Keratinocyte (primary cell): ENCODE measurements around the gene CISD1. TPM values are rescaled to one million over a fixed set of nuclear protein-coding genes. Genes with fewer than 3 reads are reported as not detected.

Source experiments
- DNase-seq: peaks from one replicate; pipeline ENCODE4 v3.0.0-alpha.2; 2011; ENCODE audit warnings: low read depth, missing footprints, low spot score
- FAIRE-seq: peaks from 2 replicates; lab custom pipeline; 2011; peaks lifted over from hg19 to GRCh38; lab: Jason Lieb, UNC
- H2AFZ ChIP-seq: 2 replicates; pipeline ENCODE4 v1.6.0; 2012; ENCODE audit warnings: low read length, control low read depth, inconsistent platforms; ENCODE audit not compliant: control insufficient read depth
- H3K27ac ChIP-seq: 2 replicates; pipeline ENCODE4 v1.5.1; 2011; ENCODE audit warnings: low read length; ENCODE audit not compliant: control insufficient read depth, insufficient read depth
- H3K27me3 ChIP-seq: 3 replicates; pipeline ENCODE4 v1.6.0; 2011; ENCODE audit warnings: low read length; ENCODE audit not compliant: control insufficient read depth, insufficient read depth; ENCODE audit errors: extremely low read depth
- H3K36me3 ChIP-seq, 2 experiments: 2 replicates in 1 of 2; 3 replicates in 1 of 2; pipeline ENCODE4 v1.5.1; 2011; ENCODE audit warnings: low read length in 2 of 2, mild to moderate bottlenecking in 1 of 2; ENCODE audit not compliant: control insufficient read depth in 2 of 2, insufficient read depth in 2 of 2; ENCODE audit errors: extremely low read depth in 1 of 2
- H3K4me1 ChIP-seq: 3 replicates; pipeline ENCODE4 v1.5.1; 2011; ENCODE audit warnings: low read length; ENCODE audit not compliant: control insufficient read depth, insufficient read depth; ENCODE audit errors: extremely low read depth
- H3K4me2 ChIP-seq: 3 replicates; pipeline ENCODE4 v1.6.0; 2011; ENCODE audit warnings: low read depth, low read length; ENCODE audit not compliant: control insufficient read depth, insufficient read depth; ENCODE audit errors: extremely low read depth
- H3K4me3 ChIP-seq, 3 experiments: fragments of 200-600 bp in 1 of 3; sonication (generic) in 1 of 3; 2 replicates in 2 of 3; 3 replicates in 1 of 3; pipeline ENCODE4 v1.5.1; 2011 to 2016; ENCODE audit warnings: low read length in 3 of 3, mild to moderate bottlenecking in 3 of 3, control low read depth in 2 of 3, inconsistent platforms in 1 of 3, low read depth in 1 of 3, mixed read lengths in 1 of 3, mixed run types in 1 of 3, moderate library complexity in 1 of 3; ENCODE audit not compliant: control insufficient read depth in 2 of 3, insufficient read depth in 2 of 3; ENCODE audit errors: extremely low read depth in 1 of 3
- H3K79me2 ChIP-seq: 2 replicates; pipeline ENCODE4 v1.6.0; 2012; ENCODE audit warnings: low read length; ENCODE audit not compliant: control insufficient read depth, insufficient read depth
- H3K9ac ChIP-seq: 3 replicates; pipeline ENCODE4 v1.6.0; 2011; ENCODE audit warnings: low read length; ENCODE audit not compliant: control insufficient read depth, insufficient read depth; ENCODE audit errors: extremely low read depth
- H3K9me1 ChIP-seq: 3 replicates; pipeline ENCODE4 v1.6.0; 2011; ENCODE audit warnings: low read length; ENCODE audit not compliant: control insufficient read depth, insufficient read depth; ENCODE audit errors: extremely low read depth
- H3K9me3 ChIP-seq: 2 replicates; pipeline ENCODE4 v1.5.1; 2012; ENCODE audit warnings: low read depth, low read length; ENCODE audit not compliant: control insufficient read depth
- H4K20me1 ChIP-seq: 3 replicates; pipeline ENCODE4 v1.6.0; 2011; ENCODE audit warnings: low read length; ENCODE audit not compliant: control insufficient read depth, insufficient read depth; ENCODE audit errors: extremely low read depth
- CTCF ChIP-seq, 3 experiments: IDR thresholded peaks in 1 of 3; conservative IDR thresholded peaks in 1 of 3; optimal IDR thresholded peaks in 1 of 3; 2 replicates in 2 of 3; 3 replicates in 1 of 3; pipeline versions ENCODE3 to v1.5.1; 2011; ENCODE audit warnings: low read length in 3 of 3, mild to moderate bottlenecking in 3 of 3, moderate library complexity in 2 of 3, control low read depth in 1 of 3, inconsistent platforms in 1 of 3; ENCODE audit not compliant: insufficient read depth in 2 of 3; ENCODE audit errors: extremely low read depth in 1 of 3
- EZH2 ChIP-seq: IDR thresholded peaks from one replicate; pipeline ENCODE4 v1.6.1; 2012; ENCODE audit warnings: inconsistent platforms, mild to moderate bottlenecking, low read length, moderate library complexity
- dilution Hi-C: fragments of 300-500 bp; cut with MboI; formaldehyde crosslinking; loops from one replicate; pipeline ENCODE4 v1.7.0; 2020; ENCODE audit warnings: low sequenced_read_pairs; ENCODE audit not compliant: extremely low pct_ligation_motif_present
- polyA plus RNA-seq, 5 experiments: library from polyadenylated mRNA; depleted of rRNA in 3 of 5; stranded (reverse) in 3 of 5; stranded (forward) in 1 of 5; unstranded in 1 of 5; fragments of >200 nt; gene quantifications; 1 replicate in 1 of 5; 2 replicates in 3 of 5; 3 replicates in 1 of 5; pipeline versions ENCODE4 v1.2.1 to v1.2.3, GENCODE V29; 2011 to 2012; ENCODE audit warnings: missing spikeins in 2 of 5, low read depth in 1 of 5, low replicate concordance in 1 of 5

Gene CISD1
- polyA plus RNA-seq, 1 donor (not counting 4 experiments of a cell fraction or from before 2014, with no cell fraction given) = 81.7 TPM

- FAIRE-seq (no peak), DNase-seq (no peak)
- Histone ChIP-seq H3K36me3 (no peaks in the 10 kb centered on the region), H3K79me2 (no peaks in the 10 kb centered on the region), H2AFZ (no peak overlapping the region), H3K27me3 (no peaks in the 10 kb centered on the region), H3K4me2 (no peak overlapping the region), H3K9ac (no peak overlapping the region), H3K27ac (no peak overlapping the region), H3K9me1 (no peaks in the 10 kb centered on the region), H3K4me3 (no peak overlapping the region), H4K20me1 (no peaks in the 10 kb centered on the region), H3K4me1 (no peaks in the 10 kb centered on the region), H3K9me3 (no peaks in the 10 kb centered on the region)
- dilution Hi-C loops = no loop called here
- no peak for TF ChIP-seq CTCF (optimal IDR thresholded peaks at IDR 0.05 in 1 of 3, IDR thresholded peaks at IDR 0.05 in 1 of 3, conservative IDR thresholded peaks at IDR 0.05 in 1 of 3; ENCODE audit: extremely low read depth in 1 of 3, insufficient read depth in 2 of 3, low read length in 3 of 3)
- no peak for TF ChIP-seq EZH2
These were observed 50.6 kb downstream of the CISD1 start for GRCh38 chr10:58319599-58319998.

GRCh38 chr10:58320351-58321049, 51.5 kb downstream of the CISD1 start:
- Histone ChIP-seq H3K27ac (no peak overlapping the region), H3K79me2 (no peaks in the 10 kb centered on the region), H3K4me2 (no peak overlapping the region), H3K9ac (no peak overlapping the region), H3K9me1 (no peaks in the 10 kb centered on the region), H2AFZ (no peak overlapping the region), H3K4me3 (no peak overlapping the region), H3K27me3 (no peaks in the 10 kb centered on the region), H3K36me3 (no peaks in the 10 kb centered on the region), H3K9me3 (no peaks in the 10 kb centered on the region), H3K4me1 (no peaks in the 10 kb centered on the region), H4K20me1 (no peaks in the 10 kb centered on the region)
- DNase-seq (no peak), FAIRE-seq (no peak)
- dilution Hi-C loops = no loop called here
- no peak for TF ChIP-seq EZH2
- TF ChIP-seq CTCF (optimal IDR thresholded peaks at IDR 0.05 in 1 of 3, IDR thresholded peaks at IDR 0.05 in 1 of 3, conservative IDR thresholded peaks at IDR 0.05 in 1 of 3; ENCODE audit: extremely low read depth in 1 of 3, insufficient read depth in 2 of 3, low read length in 3 of 3) = no peak
